ENCODE results near the gene C2CD3. TPM values are rescaled to one million over a fixed set of nuclear protein-coding genes. Genes with fewer than 3 reads are reported as not detected.
"Not testable (repeated sequence)": the region's sequence is repeated elsewhere in the genome, so short reads cannot be mapped to it uniquely, and the experiment has no call there.

C2CD3 gene
- total RNA-seq, 2 donors from 2014 or later = 35.3 to 37.9 TPM

GRCh38 chr11:74081428-74081827 is 89.4 kb downstream of the C2CD3 start:
- Mint-ChIP-seq H3K4me1 (peaks cover 4% of the 10 kb centered on the region), H3K36me3 (ENCODE audit: low read depth) (peaks cover 73% of the 10 kb centered on the region), H3K4me3 (no peak overlapping the region), H3K9me3 (no peaks in the 10 kb centered on the region), H3K27ac (no peak overlapping the region), H3K27me3 (no peaks in the 10 kb centered on the region)
- ATAC-seq (replicated peaks) = no peak

GRCh38 chr11:74077193-74077592 is 93.6 kb downstream of the C2CD3 start:
- Mint-ChIP-seq H3K4me3 (no peak overlapping the region), H3K27me3 (no peaks in the 10 kb centered on the region), H3K27ac (no peak overlapping the region), H3K9me3 (no peaks in the 10 kb centered on the region), H3K36me3 (ENCODE audit: low read depth) (peaks cover 67% of the 10 kb centered on the region), H3K4me1 (peaks cover 11% of the 10 kb centered on the region)
- ATAC-seq (replicated peaks) = no peak

- H3K9me3 Mint-ChIP-seq = no peaks in the 10 kb centered on the region
- peaks cover 21% of the 10 kb centered on the region for H3K4me1 Mint-ChIP-seq
- no peaks in the 10 kb centered on the region for H3K27me3 Mint-ChIP-seq
Measured at GRCh38 chr11:74072721-74073120, 98.1 kb downstream of the C2CD3 start.

GRCh38 chr11:74072286-74072685 is 98.5 kb downstream of the C2CD3 start:
- Mint-ChIP-seq H3K4me1 (peaks cover 21% of the 10 kb centered on the region), H3K27me3 (no peaks in the 10 kb centered on the region), H3K9me3 (no peaks in the 10 kb centered on the region), H3K36me3 (ENCODE audit: low read depth) (peaks cover 65% of the 10 kb centered on the region), H3K27ac (peak overlapping the region; percentile 83), H3K4me3 (no peak overlapping the region)
- ATAC-seq (replicated peaks) = peak; percentile 98

More at GRCh38 chr11:74072721-74073120, 98.1 kb downstream of the C2CD3 start:
- Mint-ChIP-seq H3K4me3 (no peak overlapping the region), H3K27ac (peak overlapping the region; percentile 83), H3K36me3 (ENCODE audit: low read depth) (peaks cover 68% of the 10 kb centered on the region)
- ATAC-seq (replicated peaks) = no peak

GRCh38 chr11:74070723-74071492 is 99.9 kb downstream of the C2CD3 start:
- Mint-ChIP-seq H3K27ac (no peak overlapping the region), H3K4me3 (no peak overlapping the region), H3K36me3 (ENCODE audit: low read depth) (peaks cover 63% of the 10 kb centered on the region), H3K4me1 (peaks cover 21% of the 10 kb centered on the region), H3K27me3 (no peaks in the 10 kb centered on the region), H3K9me3 (no peaks in the 10 kb centered on the region)
- no peak for ATAC-seq (replicated peaks)

GRCh38 chr11:74069146-74070046 is 101.4 kb downstream of the C2CD3 start:
- H3K36me3 Mint-ChIP-seq (ENCODE audit: low read depth) = peaks cover 55% of the 10 kb centered on the region
- no peaks in the 10 kb centered on the region for H3K9me3 Mint-ChIP-seq
- peak overlapping the region; percentile 35 for H3K27ac Mint-ChIP-seq
- no peak overlapping the region for H3K4me3 Mint-ChIP-seq
- H3K27me3 Mint-ChIP-seq = no peaks in the 10 kb centered on the region
- no peak for ATAC-seq (replicated peaks)
- peaks cover 21% of the 10 kb centered on the region for H3K4me1 Mint-ChIP-seq

GRCh38 chr11:74066663-74067062 is 104.1 kb downstream of the C2CD3 start:
- H3K4me3 Mint-ChIP-seq; H3K9me3 Mint-ChIP-seq; H3K27me3 Mint-ChIP-seq; ATAC-seq (replicated peaks): not testable (repeated sequence)
- Mint-ChIP-seq H3K36me3 (ENCODE audit: low read depth) (peaks cover 34% of the 10 kb centered on the region), H3K27ac (peak overlapping the region; percentile 5), H3K4me1 (peaks cover 12% of the 10 kb centered on the region)

GRCh38 chr11:74065534-74065933 is 105.3 kb downstream of the C2CD3 start:
- H3K9me3 Mint-ChIP-seq; ATAC-seq (replicated peaks); H3K4me3 Mint-ChIP-seq; H3K27me3 Mint-ChIP-seq; H3K27ac Mint-ChIP-seq; H3K4me1 Mint-ChIP-seq: not testable (repeated sequence)
- H3K36me3 Mint-ChIP-seq (ENCODE audit: low read depth) = peaks cover 32% of the 10 kb centered on the region

GRCh38 chr11:74063628-74064027 is 107.2 kb downstream of the C2CD3 start:
- not testable (repeated sequence) for H3K27ac Mint-ChIP-seq; H3K4me1 Mint-ChIP-seq; H3K27me3 Mint-ChIP-seq; H3K9me3 Mint-ChIP-seq; H3K4me3 Mint-ChIP-seq; ATAC-seq (replicated peaks)
- peaks cover 22% of the 10 kb centered on the region for H3K36me3 Mint-ChIP-seq (ENCODE audit: low read depth)

- H3K36me3 Mint-ChIP-seq (ENCODE audit: low read depth) = peaks cover 29% of the 10 kb centered on the region
- H3K27me3 Mint-ChIP-seq; H3K27ac Mint-ChIP-seq; ATAC-seq (replicated peaks); H3K4me1 Mint-ChIP-seq; H3K4me3 Mint-ChIP-seq; H3K9me3 Mint-ChIP-seq: not testable (repeated sequence)
Measured at GRCh38 chr11:74061599-74061998, 109.2 kb downstream of the C2CD3 start.

GRCh38 chr11:74057249-74058151 is 113.3 kb downstream of the C2CD3 start:
- no peaks in the 10 kb centered on the region for H3K27me3 Mint-ChIP-seq
- H3K36me3 Mint-ChIP-seq (ENCODE audit: low read depth) = peaks cover 55% of the 10 kb centered on the region
- H3K4me3 Mint-ChIP-seq = no peak overlapping the region
- H3K4me1 Mint-ChIP-seq = no peaks in the 10 kb centered on the region
- ATAC-seq (replicated peaks) = no peak
- no peaks in the 10 kb centered on the region for H3K9me3 Mint-ChIP-seq
- H3K27ac Mint-ChIP-seq = no peak overlapping the region

- peak overlapping the region; percentile 50 for H3K27ac Mint-ChIP-seq
- no peaks in the 10 kb centered on the region for H3K4me1 Mint-ChIP-seq
- no peak overlapping the region for H3K4me3 Mint-ChIP-seq
- H3K27me3 Mint-ChIP-seq = no peaks in the 10 kb centered on the region
- ATAC-seq (replicated peaks) = peak; percentile 23
- no peaks in the 10 kb centered on the region for H3K9me3 Mint-ChIP-seq
- H3K36me3 Mint-ChIP-seq (ENCODE audit: low read depth) = peaks cover 55% of the 10 kb centered on the region
Measured at GRCh38 chr11:74055938-74056337, 114.9 kb downstream of the C2CD3 start.

GRCh38 chr11:74050465-74050864 is 120.3 kb downstream of the C2CD3 start:
- no peaks in the 10 kb centered on the region for H3K27me3 Mint-ChIP-seq
- ATAC-seq (replicated peaks) = no peak
- peaks cover 60% of the 10 kb centered on the region for H3K36me3 Mint-ChIP-seq (ENCODE audit: low read depth)

GRCh38 chr11:74048993-74049392 is 121.8 kb downstream of the C2CD3 start:
- no peaks in the 10 kb centered on the region for H3K27me3 Mint-ChIP-seq
- H3K36me3 Mint-ChIP-seq (ENCODE audit: low read depth) = peaks cover 55% of the 10 kb centered on the region
- H3K27ac Mint-ChIP-seq = peak overlapping the region; percentile 31
- no peaks in the 10 kb centered on the region for H3K4me1 Mint-ChIP-seq
- no peaks in the 10 kb centered on the region for H3K9me3 Mint-ChIP-seq
- H3K4me3 Mint-ChIP-seq = no peak overlapping the region
- no peak for ATAC-seq (replicated peaks)

More at GRCh38 chr11:74050465-74050864, 120.3 kb downstream of the C2CD3 start:
- no peak overlapping the region for H3K27ac Mint-ChIP-seq
- no peaks in the 10 kb centered on the region for H3K9me3 Mint-ChIP-seq
- H3K4me3 Mint-ChIP-seq = no peak overlapping the region
- no peaks in the 10 kb centered on the region for H3K4me1 Mint-ChIP-seq
